Loucy (cell line): Measurements from ENCODE around the gene KCNT2.

Source experiments
- CTCF ChIP-seq: fragments of 200-600 bp; sonication (generic); conservative IDR thresholded peaks from 2 replicates; pipeline ENCODE4 v1.5.1; 2014; ENCODE audit warnings: mild to moderate bottlenecking, antibody characterized with exemption, low read length
- EZH2phosphoT487 ChIP-seq: fragments of 200-600 bp; IDR thresholded peaks from 2 replicates; pipeline ENCODE4 v1.6.1; 2018; ENCODE audit warnings: antibody characterized with exemption, mild to moderate bottlenecking, moderate library complexity, borderline replicate concordance

- TF ChIP-seq CTCF (no peak), EZH2phosphoT487 (no peak)
These were observed 301.8 kb downstream of the KCNT2 start for GRCh38 chr1:196306421-196306820.
